Hepatocyte (in vitro differentiated cells): ENCODE measurements around the gene TMEM108.

Experiments
- CTCF ChIP-seq: fragments of 200-600 bp; sonication (generic); IDR thresholded peaks from 2 replicates; pipeline ENCODE4 v1.5.1; 2016; ENCODE audit warnings: antibody characterized with exemption, mild to moderate bottlenecking; ENCODE audit not compliant: poor library complexity
- EZH2 ChIP-seq: fragments of 200-600 bp; sonication (generic); IDR thresholded peaks from 2 replicates; pipeline ENCODE4 v1.6.1; 2016; ENCODE audit warnings: antibody characterized with exemption, mild to moderate bottlenecking, borderline replicate concordance
- EZH2phosphoT487 ChIP-seq: fragments of 200-600 bp; sonication (generic); IDR thresholded peaks from one replicate; pipeline ENCODE4 v1.6.1; 2018; ENCODE audit warnings: antibody characterized with exemption, mild to moderate bottlenecking, low read depth, moderate library complexity; ENCODE audit not compliant: unreplicated experiment, severe bottlenecking

GRCh38 chr3:133248389-133248788, 210.2 kb downstream of the TMEM108 start:
- no peak for TF ChIP-seq CTCF
- TF ChIP-seq EZH2phosphoT487 = no peak
- no peak for TF ChIP-seq EZH2
